Natural killer cell (primary cell): ENCODE data around the gene KRT5. TPM values are rescaled to one million over a fixed set of nuclear protein-coding genes. Genes with fewer than 3 reads are reported as not detected.

ENCODE experiments used
- ATAC-seq, 3 donors: fragments of 150-1000 bp in 2 of 3; fragments of 200-7000 bp in 1 of 3; cut with Tn5 transposase; 1 replicate in 1 of 3; 2 replicates in 2 of 3; pipeline ENCODE4 v1.10.0; 2021; ENCODE audit warnings: mild to moderate bottlenecking in 2 of 3, moderate library complexity in 2 of 3
- DNase-seq, 2 donors: peaks; one replicate each; pipeline versions ENCODE4 v3.0.0 to v3.0.0-alpha.2; 2013 to 2021; ENCODE audit warnings: mixed read lengths in 1 of 2
- H3K27ac ChIP-seq: one replicate; pipeline ENCODE4 v1.5.1; 2013; ENCODE audit warnings: mild to moderate bottlenecking, low read length
- H3K27me3 ChIP-seq: one replicate; pipeline ENCODE4 v1.6.1; 2013; ENCODE audit warnings: low read length; ENCODE audit not compliant: control insufficient read depth, insufficient read depth
- H3K36me3 ChIP-seq: one replicate; pipeline ENCODE4 v1.6.1; 2013; ENCODE audit warnings: low read length; ENCODE audit not compliant: control insufficient read depth, insufficient read depth
- H3K4me1 ChIP-seq: one replicate; pipeline ENCODE4 v1.6.1; 2013; ENCODE audit warnings: low read length; ENCODE audit not compliant: control insufficient read depth, insufficient read depth
- H3K4me3 ChIP-seq: one replicate; pipeline ENCODE4 v1.5.1; 2013; ENCODE audit warnings: low read length
- H3K9me3 ChIP-seq: one replicate; pipeline ENCODE4 v1.6.1; 2013; ENCODE audit warnings: low read length; ENCODE audit not compliant: control insufficient read depth, insufficient read depth
- H3K27ac Mint-ChIP-seq, 2 donors: one replicate each; pipeline ENCODE4 v1.8.0; 2022; ENCODE audit warnings: mild to moderate bottlenecking in 2 of 2, mixed read lengths in 2 of 2, moderate library complexity in 1 of 2
- H3K27me3 Mint-ChIP-seq, 2 donors: one replicate each; pipeline ENCODE4 v1.8.0; 2022; ENCODE audit warnings: low read depth in 2 of 2, mixed read lengths in 2 of 2
- H3K36me3 Mint-ChIP-seq: one replicate; pipeline ENCODE4 v1.8.0; 2022; ENCODE audit warnings: mixed read lengths
- H3K4me1 Mint-ChIP-seq, 2 donors: one replicate each; pipeline ENCODE4 v1.8.0; 2022; ENCODE audit warnings: mixed read lengths in 2 of 2
- H3K4me3 Mint-ChIP-seq: one replicate; pipeline ENCODE4 v1.8.0; 2022; ENCODE audit warnings: mild to moderate bottlenecking, moderate library complexity, mixed read lengths
- H3K9me3 Mint-ChIP-seq, 2 donors: one replicate each; pipeline ENCODE4 v1.8.0; 2022; ENCODE audit warnings: mixed read lengths in 2 of 2
- WGBS: methylation state at CpG from one replicate; pipeline ENCODE4 v1.1.7; 2013; ENCODE audit warnings: missing lambda C conversion rate; ENCODE audit not compliant: insufficient coverage; 5-methylcytosine and 5-hydroxymethylcytosine counted together
- intact Hi-C: fragments of 100-400 bp; cut with micrococcal nuclease; formaldehyde crosslinking; loops from one replicate; pipeline ENCODE4 v1.14.2; 2022
- total RNA-seq, 4 donors: library from RNA; stranded (reverse); fragments of 120-200 nt in 1 of 4; gene quantifications; one replicate each; pipeline versions ENCODE4 v1.2.3 to v1.2.4, GENCODE V29; 2013 to 2022
- TF ChIP-seq, protein P1 (sequence below): fragments of 200-600 bp; IDR thresholded peaks from one replicate; pipeline ENCODE4 v1.8.0; 2022; ENCODE audit warnings: antibody characterized with exemption

Gene KRT5
- total RNA-seq, 3 donors from 2014 or later (not counting 1 experiment from before 2014, with no cell fraction given), result 0.40 to 0.70 TPM; not detected in 1

DNA sequence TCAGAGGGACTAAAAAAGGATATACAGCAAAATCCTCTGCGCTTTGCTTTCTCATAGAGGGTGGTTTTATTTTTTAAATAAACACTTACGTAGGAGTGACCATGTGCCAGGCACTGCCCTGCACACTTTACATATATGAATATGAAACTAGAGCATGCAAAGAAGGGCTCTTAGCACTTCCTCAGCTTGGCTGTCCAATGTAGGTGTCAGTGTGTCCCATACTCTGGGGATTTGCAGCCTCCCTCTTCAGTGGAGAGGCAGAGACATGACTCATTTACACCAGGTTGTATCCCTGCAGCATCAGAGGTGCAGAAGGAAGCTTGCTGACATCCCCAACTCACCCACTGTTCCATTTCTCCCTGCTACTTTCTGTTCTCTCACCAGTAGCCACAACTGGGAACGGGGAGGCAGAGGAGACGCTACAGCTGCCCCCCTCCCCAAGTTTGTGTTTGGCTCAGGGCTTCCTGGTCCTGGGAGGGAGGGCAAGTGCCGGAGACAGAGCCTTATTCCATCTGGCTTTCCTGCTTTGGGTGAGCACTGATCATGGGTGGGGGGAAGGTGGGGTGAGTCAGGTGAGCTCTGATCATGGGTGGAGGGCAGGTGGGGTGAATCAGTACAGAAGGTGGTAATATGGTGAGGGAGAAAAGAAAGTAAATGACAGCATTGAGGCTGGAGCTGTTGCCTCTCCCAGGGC, 4.9 kb upstream of the KRT5 start:
- Histone ChIP-seq H3K27me3 (no peaks in the 10 kb centered on the region), H3K4me1 (peaks cover 37% of the 10 kb centered on the region), H3K27ac (no peak overlapping the region), H3K4me3 (no peak overlapping the region), H3K36me3 (no peaks in the 10 kb centered on the region), H3K9me3 (no peaks in the 10 kb centered on the region)
- no peaks in the 10 kb centered on the region for H3K36me3 Mint-ChIP-seq
- TF ChIP-seq, protein P1, sequence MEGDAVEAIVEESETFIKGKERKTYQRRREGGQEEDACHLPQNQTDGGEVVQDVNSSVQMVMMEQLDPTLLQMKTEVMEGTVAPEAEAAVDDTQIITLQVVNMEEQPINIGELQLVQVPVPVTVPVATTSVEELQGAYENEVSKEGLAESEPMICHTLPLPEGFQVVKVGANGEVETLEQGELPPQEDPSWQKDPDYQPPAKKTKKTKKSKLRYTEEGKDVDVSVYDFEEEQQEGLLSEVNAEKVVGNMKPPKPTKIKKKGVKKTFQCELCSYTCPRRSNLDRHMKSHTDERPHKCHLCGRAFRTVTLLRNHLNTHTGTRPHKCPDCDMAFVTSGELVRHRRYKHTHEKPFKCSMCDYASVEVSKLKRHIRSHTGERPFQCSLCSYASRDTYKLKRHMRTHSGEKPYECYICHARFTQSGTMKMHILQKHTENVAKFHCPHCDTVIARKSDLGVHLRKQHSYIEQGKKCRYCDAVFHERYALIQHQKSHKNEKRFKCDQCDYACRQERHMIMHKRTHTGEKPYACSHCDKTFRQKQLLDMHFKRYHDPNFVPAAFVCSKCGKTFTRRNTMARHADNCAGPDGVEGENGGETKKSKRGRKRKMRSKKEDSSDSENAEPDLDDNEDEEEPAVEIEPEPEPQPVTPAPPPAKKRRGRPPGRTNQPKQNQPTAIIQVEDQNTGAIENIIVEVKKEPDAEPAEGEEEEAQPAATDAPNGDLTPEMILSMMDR, result no peak
- 80% methylated on average over 3 of the region's 5 CpGs for WGBS
- peaks cover 29 to 41% of the 10 kb centered on the region in 2 donors for H3K4me1 Mint-ChIP-seq
- ATAC-seq, result peak in 1 of 3 donors; percentile 38
- H3K27ac Mint-ChIP-seq, result no peak overlapping the region
- H3K27me3 Mint-ChIP-seq, result peaks cover 0 to 3% of the 10 kb centered on the region in 2 donors
- H3K4me3 Mint-ChIP-seq, result no peak overlapping the region
- peak in 1 of 2 donors; percentile 14 for DNase-seq
- H3K9me3 Mint-ChIP-seq, result no peaks in the 10 kb centered on the region
- intact Hi-C loops, result no loop called here

DNA sequence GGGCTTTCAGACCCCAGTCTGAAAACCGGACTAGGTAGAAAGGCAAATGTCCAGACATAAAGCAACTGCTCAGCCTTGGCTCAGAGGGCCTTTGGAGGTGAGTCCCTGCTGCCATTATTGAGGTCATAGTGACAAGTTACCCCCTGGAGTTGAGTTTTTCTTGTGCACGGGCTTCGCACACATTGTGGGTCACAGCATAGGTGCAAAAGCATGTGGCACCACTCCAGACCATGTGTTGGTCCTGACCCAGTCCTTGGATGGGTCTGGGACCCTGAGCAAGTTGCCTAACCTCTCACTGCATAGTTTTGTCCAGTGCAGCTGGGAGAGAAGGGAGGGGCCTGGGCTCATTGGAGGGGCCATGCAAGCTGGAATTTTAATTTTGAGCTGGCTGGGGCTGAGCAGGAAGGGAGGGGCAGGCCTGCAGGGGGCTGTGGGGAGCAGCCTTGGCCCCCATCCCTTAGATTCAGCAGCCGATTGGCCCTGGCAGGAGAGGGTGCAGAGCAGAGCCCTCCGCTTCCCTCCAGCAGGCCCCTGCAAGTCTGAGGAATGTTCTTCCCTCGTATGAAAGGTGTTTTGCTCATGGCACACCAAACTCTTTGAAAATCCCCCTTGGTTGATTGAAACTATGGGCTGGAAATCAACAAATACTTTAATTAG, 4.2 kb upstream of the KRT5 start:
- Mint-ChIP-seq H3K36me3 (no peaks in the 10 kb centered on the region), H3K9me3 (no peaks in the 10 kb centered on the region), H3K4me1 (peaks cover 29 to 41% of the 10 kb centered on the region in 2 donors), H3K4me3 (no peak overlapping the region), H3K27me3 (peaks cover 3 to 5% of the 10 kb centered on the region in 2 donors), H3K27ac (no peak overlapping the region)
- TF ChIP-seq, protein P1, result no peak
- Histone ChIP-seq H3K9me3 (no peaks in the 10 kb centered on the region), H3K36me3 (no peaks in the 10 kb centered on the region), H3K27ac (no peak overlapping the region), H3K4me1 (peaks cover 37% of the 10 kb centered on the region), H3K4me3 (no peak overlapping the region), H3K27me3 (no peaks in the 10 kb centered on the region)
- no peak for ATAC-seq
- peak in 1 of 2 donors; percentile 9 for DNase-seq
- intact Hi-C loops, result no loop called here
- 79% methylated on average over 6 of the region's 6 CpGs for WGBS

DNA sequence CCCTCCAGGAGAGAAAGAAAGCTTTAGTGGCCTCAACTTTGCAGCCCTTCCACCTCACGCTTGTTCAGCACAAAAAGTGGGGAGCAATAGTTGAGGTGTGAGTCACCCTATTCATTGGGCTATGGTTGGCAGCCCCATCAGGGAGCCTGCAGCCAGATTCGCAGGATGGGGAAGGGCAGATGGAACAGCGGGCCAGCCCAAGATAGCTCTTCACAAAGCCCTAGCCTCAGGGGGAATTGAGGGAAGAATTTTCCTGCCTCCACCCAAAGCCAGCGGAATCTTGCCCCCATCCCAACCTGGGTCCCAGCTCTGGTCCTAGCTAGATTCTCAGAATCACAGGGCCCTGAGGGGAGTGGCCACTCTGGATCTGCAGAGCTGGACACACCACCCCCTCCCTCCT, 3.6 kb upstream of the KRT5 start:
- WGBS, result 94% methylated on average over 4 of the region's 4 CpGs
- Mint-ChIP-seq H3K4me1 (peaks cover 29 to 41% of the 10 kb centered on the region in 2 donors), H3K4me3 (no peak overlapping the region), H3K27ac (no peak overlapping the region), H3K9me3 (no peaks in the 10 kb centered on the region), H3K27me3 (peaks cover 3 to 9% of the 10 kb centered on the region in 2 donors), H3K36me3 (no peaks in the 10 kb centered on the region)
- no peaks in the 10 kb centered on the region for H3K36me3 ChIP-seq
- H3K27ac ChIP-seq, result no peak overlapping the region
- no peaks in the 10 kb centered on the region for H3K9me3 ChIP-seq
- intact Hi-C loops, result no loop called here
- ATAC-seq, result no peak
- H3K4me1 ChIP-seq, result peaks cover 37% of the 10 kb centered on the region
- no peak for DNase-seq
- no peak overlapping the region for H3K4me3 ChIP-seq
- TF ChIP-seq, protein P1, result no peak
- no peaks in the 10 kb centered on the region for H3K27me3 ChIP-seq
